HEK293 (cell line): Measurements from ENCODE around the gene CDHR4.
"Not testable (repeated sequence)": the region's sequence is repeated elsewhere in the genome, so short reads cannot be mapped to it uniquely, and the experiment has no call there.

Experiments used
- CTCF ChIA-PET: fragments of 350-600 bp; formaldehyde crosslinking; extraction: SDS; loops from one replicate; lab custom pipeline; 2021; ENCODE audit warnings: antibody characterized with exemption; lab: Yijun Ruan, JAX
- POLR2A ChIA-PET: fragments of 300-600 bp; formaldehyde crosslinking; extraction: SDS; loops from one replicate; lab custom pipeline; 2020; ENCODE audit warnings: antibody characterized with exemption, inconsistent platforms; lab: Yijun Ruan, JAX
- H3K27ac ChIP-seq: fragments of 200-500 bp; sonication (Bioruptor generic); 2 replicates; pipeline ENCODE4 v1.5.1; 2014; ENCODE audit warnings: low read depth, low read length, control low read depth, inconsistent platforms; ENCODE audit errors: extremely low read depth
- H3K36me3 ChIP-seq, 2 experiments: fragments of 200-500 bp in 1 of 2; sonication (Bioruptor generic) in 1 of 2; 1 replicate in 1 of 2; 2 replicates in 1 of 2; pipeline ENCODE4 v1.5.1; 2014 to 2017; ENCODE audit warnings: inconsistent platforms in 2 of 2, low read length in 2 of 2; ENCODE audit not compliant: control insufficient read depth in 2 of 2, insufficient read depth in 1 of 2
- H3K4me1 ChIP-seq: fragments of 200-500 bp; sonication (Bioruptor generic); 2 replicates; pipeline ENCODE4 v1.5.1; 2014; ENCODE audit warnings: mild to moderate bottlenecking, low read length, inconsistent platforms; ENCODE audit not compliant: control insufficient read depth, insufficient read depth
- H3K4me3 ChIP-seq: 2 replicates; pipeline ENCODE4 v1.5.1; 2011; ENCODE audit warnings: low read depth, mild to moderate bottlenecking, control low read depth, low read length, moderate library complexity
- H3K9me3 ChIP-seq: fragments of 200-500 bp; sonication (Bioruptor generic); 2 replicates; pipeline ENCODE4 v1.5.1; 2014; ENCODE audit warnings: low read depth, low read length, inconsistent platforms; ENCODE audit not compliant: control insufficient read depth, insufficient read depth
- GFI1B ChIP-seq: fragments of 450-650 bp; formaldehyde crosslinking; IDR thresholded peaks from 2 replicates; pipeline ENCODE4 v1.5.1; 2016; ENCODE audit warnings: missing biosample characterization, missing genetic modification characterization
- IKZF3 ChIP-seq: fragments of 450-650 bp; IDR thresholded peaks from 2 replicates; pipeline ENCODE4 v1.5.0; 2018; ENCODE audit warnings: missing biosample characterization, mild to moderate bottlenecking, missing genetic modification characterization, moderate library complexity
- PRDM10 ChIP-seq: fragments of 450-650 bp; formaldehyde crosslinking; IDR thresholded peaks from 2 replicates; pipeline ENCODE4 v1.5.1; 2016; ENCODE audit warnings: missing biosample characterization, missing genetic modification characterization
- ZBTB48 ChIP-seq: fragments of 450-650 bp; formaldehyde crosslinking; IDR thresholded peaks from 2 replicates; pipeline ENCODE4 v1.5.1; 2016; ENCODE audit warnings: missing biosample characterization, missing genetic modification characterization
- ZIC2 ChIP-seq: fragments of 450-650 bp; formaldehyde crosslinking; IDR thresholded peaks from 2 replicates; pipeline ENCODE4 v1.5.1; 2016; ENCODE audit warnings: missing biosample characterization, missing genetic modification characterization
- ZNF112 ChIP-seq: fragments of 450-650 bp; formaldehyde crosslinking; IDR thresholded peaks from 2 replicates; pipeline ENCODE4 v1.5.0; 2017; ENCODE audit warnings: missing biosample characterization, missing genetic modification characterization
- ZNF146 ChIP-seq: fragments of 450-650 bp; formaldehyde crosslinking; IDR thresholded peaks from 2 replicates; pipeline ENCODE4 v1.5.1; 2016; ENCODE audit warnings: missing biosample characterization, missing genetic modification characterization
- ZNF16 ChIP-seq: fragments of 450-650 bp; formaldehyde crosslinking; IDR thresholded peaks from 2 replicates; pipeline ENCODE4 v1.5.1; 2016; ENCODE audit warnings: low read depth, missing biosample characterization, missing genetic modification characterization
- ZNF292 ChIP-seq: fragments of 450-650 bp; formaldehyde crosslinking; IDR thresholded peaks from 2 replicates; pipeline ENCODE4 v1.5.1; 2016; ENCODE audit warnings: low read depth, missing biosample characterization, missing genetic modification characterization, borderline replicate concordance
- ZNF302 ChIP-seq: fragments of 450-650 bp; formaldehyde crosslinking; IDR thresholded peaks from 2 replicates; pipeline ENCODE4 v1.5.1; 2016; ENCODE audit warnings: missing biosample characterization, missing genetic modification characterization, low read depth
- ZNF391 ChIP-seq: fragments of 450-650 bp; formaldehyde crosslinking; IDR thresholded peaks from 2 replicates; pipeline ENCODE4 v1.5.1; 2016; ENCODE audit warnings: low read depth, missing biosample characterization, missing genetic modification characterization, borderline replicate concordance
- ZNF548 ChIP-seq: fragments of 450-650 bp; formaldehyde crosslinking; IDR thresholded peaks from 2 replicates; pipeline ENCODE4 v1.5.1; 2016; ENCODE audit warnings: missing biosample characterization, missing genetic modification characterization
- ZNF585B ChIP-seq: fragments of 450-650 bp; formaldehyde crosslinking; IDR thresholded peaks from 2 replicates; pipeline ENCODE4 v1.5.1; 2016; ENCODE audit warnings: missing biosample characterization, missing genetic modification characterization
- ZNF600 ChIP-seq: fragments of 450-650 bp; formaldehyde crosslinking; IDR thresholded peaks from 2 replicates; pipeline ENCODE4 v1.5.1; 2016; ENCODE audit warnings: missing biosample characterization, missing genetic modification characterization
- ZNF610 ChIP-seq: fragments of 450-650 bp; formaldehyde crosslinking; IDR thresholded peaks from 2 replicates; pipeline ENCODE4 v1.5.1; 2016; ENCODE audit warnings: missing biosample characterization, missing genetic modification characterization, borderline replicate concordance
- ZNF623 ChIP-seq: fragments of 450-650 bp; formaldehyde crosslinking; IDR thresholded peaks from 2 replicates; pipeline ENCODE4 v1.5.1; 2016; ENCODE audit warnings: missing biosample characterization, missing genetic modification characterization
- ZNF843 ChIP-seq: fragments of 450-650 bp; formaldehyde crosslinking; IDR thresholded peaks from 2 replicates; pipeline ENCODE4 v1.5.1; 2016; ENCODE audit warnings: missing biosample characterization, missing genetic modification characterization

Gene CDHR4

DNA sequence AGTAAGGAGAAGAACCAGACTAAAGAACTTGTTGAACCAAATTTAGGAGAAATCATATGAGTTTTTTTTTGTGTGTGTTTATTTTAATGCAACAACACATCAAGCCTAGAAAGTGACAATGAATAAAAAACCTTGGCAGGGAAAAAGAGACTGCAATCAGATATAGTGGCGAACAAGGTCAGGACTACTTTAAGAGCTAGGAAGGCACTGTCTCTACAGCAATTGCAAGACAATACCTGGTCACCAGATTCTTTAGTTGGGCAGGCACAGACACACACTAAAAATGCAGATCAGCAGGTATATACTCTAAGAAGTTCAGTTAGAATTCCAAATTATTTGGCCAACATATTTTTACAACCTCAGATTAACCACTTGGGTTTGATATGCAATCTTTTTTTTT, 45.1 kb downstream of the CDHR4 start (continued):
- TF ChIP-seq ZNF610 (tag by site-specific recombination): no peak

DNA sequence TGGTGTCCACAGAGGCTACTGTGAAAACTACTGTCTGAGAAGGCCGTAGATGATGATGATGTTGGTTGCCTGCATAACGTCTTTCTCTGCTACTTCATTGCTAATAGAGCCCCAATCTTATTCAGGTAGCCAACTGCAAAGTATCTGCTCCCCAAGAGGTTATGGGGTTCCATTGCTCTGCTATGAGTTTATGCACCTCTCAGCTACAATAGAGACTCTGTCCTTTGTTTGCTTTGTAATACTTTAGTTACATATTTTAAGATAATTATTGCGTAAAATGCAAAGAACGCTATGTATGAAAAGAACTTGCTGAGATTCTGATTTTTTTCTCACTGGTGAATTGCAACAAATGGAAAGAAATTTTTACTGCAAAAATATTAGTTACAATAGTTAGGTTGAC, 48.2 kb downstream of the CDHR4 start:
- H3K36me3 ChIP-seq: peaks cover 0 to 22% of the 10 kb centered on the region in 2 experiments; a peak in 2 of 3 replicates
- no peaks in the 10 kb centered on the region for H3K4me1 ChIP-seq
- ChIA-PET CTCF (no interaction called here), POLR2A (no interaction called here)
- no peak overlapping the region for H3K4me3 ChIP-seq
- TF ChIP-seq ZNF548 (tag by site-specific recombination) (no peak), ZNF623 (no peak), PRDM10 (no peak), ZNF112 (tag by site-specific recombination) (no peak)
- no peaks in the 10 kb centered on the region for H3K9me3 ChIP-seq
- no peak overlapping the region for H3K27ac ChIP-seq

DNA sequence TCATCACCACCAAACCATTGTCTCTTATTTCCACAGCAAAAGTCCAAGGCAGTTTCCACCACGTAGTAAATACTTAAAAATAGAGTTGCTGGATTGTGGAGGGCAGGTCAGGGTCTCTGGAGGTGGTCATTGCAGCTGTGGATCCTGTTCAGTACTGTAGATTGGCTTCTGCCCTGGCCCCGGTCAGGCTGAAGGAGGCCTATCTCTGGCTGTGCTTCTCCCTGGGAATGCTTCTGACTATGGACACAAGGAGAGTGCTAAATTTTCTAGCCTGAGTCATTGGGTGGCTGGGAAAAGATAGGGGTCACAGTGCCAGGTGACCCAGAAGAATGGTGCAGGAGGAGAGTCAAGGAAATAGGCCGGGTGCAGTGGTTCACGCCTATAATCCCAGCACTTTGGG, 49.6 kb downstream of the CDHR4 start:
- Histone ChIP-seq H3K9me3 (no peaks in the 10 kb centered on the region), H3K4me3 (no peak overlapping the region), H3K27ac (no peak overlapping the region), H3K4me1 (no peaks in the 10 kb centered on the region), H3K36me3 (peaks cover 0 to 31% of the 10 kb centered on the region in 2 experiments; a peak in 2 of 3 replicates)
- POLR2A ChIA-PET: no interaction called here
- no peak for TF ChIP-seq ZNF600 (tag by site-specific recombination)
- no peak for TF ChIP-seq ZBTB48 (tag by site-specific recombination)
- TF ChIP-seq IKZF3 (tag by site-specific recombination): no peak
- TF ChIP-seq ZIC2 (tag by site-specific recombination): no peak
- TF ChIP-seq ZNF146 (tag by site-specific recombination): no peak
- no peak for TF ChIP-seq ZNF292 (tag by site-specific recombination)
- TF ChIP-seq ZNF302 (tag by site-specific recombination): no peak
- TF ChIP-seq GFI1B (tag by site-specific recombination): no peak
- TF ChIP-seq ZNF391 (tag by site-specific recombination): no peak
- TF ChIP-seq ZNF16 (tag by site-specific recombination): no peak
- no peak for TF ChIP-seq ZNF585B
- no peak for TF ChIP-seq ZNF843 (tag by site-specific recombination)
- TF ChIP-seq, all 188 proteins: peak for 0
- CTCF ChIA-PET: no interaction called here

- POLR2A ChIA-PET, H3K9me3 ChIP-seq, H3K27ac ChIP-seq, H3K4me3 ChIP-seq, H3K4me1 ChIP-seq: not testable (repeated sequence)
- H3K36me3 ChIP-seq: peaks cover 0 to 38% of the 10 kb centered on the region in 2 experiments; a peak in 2 of 3 replicates
- CTCF ChIA-PET: interaction anchor here (0.7 kb wide), 1 partner anchor 8 kb away, joined by 3 read pairs; no protein-coding TSS in a partner anchor
Measured at GRCh38 chr3:49748874-49749273, 50.8 kb downstream of the CDHR4 start.
